Stimulated activated CD8-positive, alpha-beta memory T cell treated with anti-CD3 and anti-CD28 coated beads, Interleukin-12 subunit alpha, Interleukin-12 subunit beta, amount 100 ng/mL, for 24 hours (primary cell): Measurements from ENCODE around the gene SUGCT.
"Not testable (repeated sequence)": the region's sequence is repeated elsewhere in the genome, so short reads cannot be mapped to it uniquely, and the experiment has no call there.

Source experiments
- DNase-seq: peaks from one replicate; pipeline ENCODE4 v3.0.0-alpha.2; 2020; ENCODE audit errors: extremely low read depth

The SUGCT gene

GRCh38 chr7:40138973-40139372 lies 4.2 kb downstream of the SUGCT start:
- DNase-seq = no peak

- not testable (repeated sequence) for DNase-seq
These were observed 5.1 kb downstream of the SUGCT start for GRCh38 chr7:40139891-40140290.

GRCh38 chr7:40141916-40142315 lies 7.1 kb downstream of the SUGCT start:
- DNase-seq = not testable (repeated sequence)

- DNase-seq = not testable (repeated sequence)
These were observed 10.9 kb downstream of the SUGCT start for GRCh38 chr7:40145596-40146130.

- DNase-seq = no peak
These were observed 12.8 kb downstream of the SUGCT start for GRCh38 chr7:40147371-40148246.

GRCh38 chr7:40148247-40148580 lies 13.4 kb downstream of the SUGCT start:
- not testable (repeated sequence) for DNase-seq

- no peak for DNase-seq
These were observed 13.9 kb downstream of the SUGCT start for GRCh38 chr7:40148671-40149070.

GRCh38 chr7:40151504-40151903 lies 16.7 kb downstream of the SUGCT start:
- no peak for DNase-seq

GRCh38 chr7:40156988-40157387 lies 22.2 kb downstream of the SUGCT start:
- DNase-seq = no peak

- no peak for DNase-seq
These were observed 27.7 kb downstream of the SUGCT start for GRCh38 chr7:40162516-40162915.

- DNase-seq = no peak
These were observed 30.4 kb downstream of the SUGCT start for GRCh38 chr7:40165216-40165615.

GRCh38 chr7:40167291-40167690 lies 32.5 kb downstream of the SUGCT start:
- DNase-seq = no peak

GRCh38 chr7:40168266-40168665 lies 33.5 kb downstream of the SUGCT start:
- DNase-seq = not testable (repeated sequence)

- not testable (repeated sequence) for DNase-seq
These were observed 38.3 kb downstream of the SUGCT start for GRCh38 chr7:40173121-40173520.

GRCh38 chr7:40175256-40175655 lies 40.5 kb downstream of the SUGCT start:
- not testable (repeated sequence) for DNase-seq

GRCh38 chr7:40175725-40176510 lies 41.1 kb downstream of the SUGCT start:
- no peak for DNase-seq

- DNase-seq = no peak
These were observed 42.3 kb downstream of the SUGCT start for GRCh38 chr7:40177071-40177470.

- no peak for DNase-seq
These were observed 47.6 kb downstream of the SUGCT start for GRCh38 chr7:40182452-40182851.

- no peak for DNase-seq
These were observed 51.8 kb downstream of the SUGCT start for GRCh38 chr7:40186586-40186985.

- no peak for DNase-seq
These were observed 57.2 kb downstream of the SUGCT start for GRCh38 chr7:40192036-40192435.

GRCh38 chr7:40194745-40195144 lies 59.9 kb downstream of the SUGCT start:
- no peak for DNase-seq

- DNase-seq = no peak
These were observed 62.7 kb downstream of the SUGCT start for GRCh38 chr7:40197527-40197926.
